H1 (cell line): Measurements from ENCODE around the gene OGG1. TPM values are rescaled to one million over a fixed set of nuclear protein-coding genes. Genes with fewer than 3 reads are reported as not detected.

ENCODE experiments used
- CTCF ChIA-PET: fragments of 300-600 bp; sonication (Branson Sonifier 250); formaldehyde crosslinking; loops from one replicate; lab custom pipeline; 2021; ENCODE audit not compliant: partially characterized antibody; lab: Charles Lee
- POLR2A ChIA-PET: fragments of 300-600 bp; sonication (Branson Sonifier 250); formaldehyde crosslinking; loops from one replicate; lab custom pipeline; 2021; ENCODE audit warnings: inconsistent platforms; ENCODE audit not compliant: partially characterized antibody; lab: Charles Lee
- DNase-seq, 2 experiments: peaks; one replicate each; pipeline versions ENCODE4 v3.0.0 to v3.0.0-alpha.2; 2010 to 2022; ENCODE audit warnings: low spot score in 2 of 2, low read depth in 1 of 2, mixed read lengths in 1 of 2
- FAIRE-seq: peaks from 2 replicates; lab custom pipeline; 2011; peaks lifted over from hg19 to GRCh38; lab: Jason Lieb, UNC
- H2AFZ ChIP-seq: 2 replicates; pipeline ENCODE4 v1.8.1; 2012; ENCODE audit warnings: low read length, inconsistent platforms
- H2AK5ac ChIP-seq: 2 replicates; pipeline ENCODE4 v1.6.1; 2013; ENCODE audit warnings: low read depth, low read length
- H2BK120ac ChIP-seq: replicated peaks from 2 replicates; pipeline ENCODE3; 2013; ENCODE audit warnings: low read depth, low read length, inconsistent platforms
- H2BK12ac ChIP-seq: 2 replicates; pipeline ENCODE4 v1.6.1; 2013; ENCODE audit warnings: low read depth, low read length
- H2BK15ac ChIP-seq: 2 replicates; pipeline ENCODE4 v1.6.1; 2013; ENCODE audit warnings: low read length
- H2BK20ac ChIP-seq: 2 replicates; pipeline ENCODE4 v1.6.1; 2013; ENCODE audit warnings: low read length
- H2BK5ac ChIP-seq: 2 replicates; pipeline ENCODE4 v1.6.1; 2013; ENCODE audit warnings: low read depth, low read length
- H3K14ac ChIP-seq: 2 replicates; pipeline ENCODE4 v1.6.1; 2013; ENCODE audit warnings: inconsistent platforms; ENCODE audit not compliant: insufficient read length
- H3K18ac ChIP-seq: 2 replicates; pipeline ENCODE4 v1.6.1; 2013; ENCODE audit warnings: low read length; ENCODE audit errors: extremely low read depth
- H3K23ac ChIP-seq: 2 replicates; pipeline ENCODE4 v1.6.1; 2013; ENCODE audit warnings: inconsistent platforms; ENCODE audit not compliant: insufficient read length
- H3K23me2 ChIP-seq: 2 replicates; pipeline ENCODE4 v1.6.1; 2013; ENCODE audit warnings: low read depth, low read length
- H3K27ac ChIP-seq: 2 replicates; pipeline ENCODE4 v1.6.1; 2011; ENCODE audit warnings: low read depth, low read length, inconsistent platforms
- H3K27me3 ChIP-seq, 4 experiments: replicated peaks in 1 of 4; 1 replicate in 1 of 4; 2 replicates in 3 of 4; pipeline versions ENCODE4 v1.6.1 to v1.8.1; 2011 to 2013; ENCODE audit warnings: low read length in 3 of 4, mild to moderate bottlenecking in 3 of 4, inconsistent platforms in 2 of 4, mixed read lengths in 2 of 4, moderate library complexity in 1 of 4; ENCODE audit not compliant: control insufficient read depth in 3 of 4, insufficient read depth in 3 of 4; ENCODE audit errors: extremely low read depth in 1 of 4
- H3K36me3 ChIP-seq, 4 experiments: 2 replicates each; pipeline versions ENCODE4 v1.6.1 to v1.8.1; 2011 to 2013; ENCODE audit warnings: mild to moderate bottlenecking in 4 of 4, low read length in 3 of 4, moderate library complexity in 2 of 4, control low read depth in 1 of 4, inconsistent platforms in 1 of 4; ENCODE audit not compliant: insufficient read depth in 4 of 4, control insufficient read depth in 2 of 4
- H3K4ac ChIP-seq: replicated peaks from 2 replicates; pipeline ENCODE3; 2013; ENCODE audit warnings: low read length, low read depth, mixed read lengths, inconsistent platforms; ENCODE audit not compliant: insufficient read length
- H3K4me1 ChIP-seq, 4 experiments: replicated peaks in 1 of 4; 1 replicate in 1 of 4; 2 replicates in 3 of 4; pipeline versions ENCODE4 v1.6.1 to v1.8.1; 2011 to 2013; ENCODE audit warnings: low read length in 3 of 4, inconsistent platforms in 2 of 4, mixed read lengths in 1 of 4; ENCODE audit not compliant: insufficient read depth in 4 of 4, control insufficient read depth in 3 of 4
- H3K4me2 ChIP-seq, 2 experiments: 2 replicates each; pipeline versions ENCODE4 v1.6.1 to v1.8.1; 2011 to 2013; ENCODE audit warnings: low read depth in 2 of 2, low read length in 2 of 2, control low read depth in 1 of 2, inconsistent platforms in 1 of 2, mild to moderate bottlenecking in 1 of 2; ENCODE audit not compliant: insufficient read depth in 1 of 2
- H3K4me3 ChIP-seq, 4 experiments: fragments of 200-600, 300-600 bp in 1 of 4; sonication (generic), shearing (Covaris generic), sonication (Bioruptor Twin) in 1 of 4; 2 replicates each; pipeline versions ENCODE4 v1.5.1 to v1.8.1; 2011 to 2016; ENCODE audit warnings: low read length in 4 of 4, low read depth in 3 of 4, control low read depth in 2 of 4, inconsistent platforms in 2 of 4, mild to moderate bottlenecking in 2 of 4, mixed read lengths in 1 of 4, moderate library complexity in 1 of 4; ENCODE audit not compliant: insufficient read depth in 2 of 4; ENCODE audit errors: extremely low read depth in 1 of 4
- H3K56ac ChIP-seq: replicated peaks from 2 replicates; pipeline ENCODE3; 2013; ENCODE audit warnings: low read depth, mild to moderate bottlenecking, mixed read lengths, low read length, inconsistent platforms; ENCODE audit not compliant: insufficient read length
- H3K79me1 ChIP-seq: 2 replicates; pipeline ENCODE4 v1.6.1; 2013; ENCODE audit warnings: low read depth, low read length, control low read depth
- H3K79me2 ChIP-seq, 2 experiments: 2 replicates each; pipeline versions ENCODE4 v1.6.1 to v1.8.1; 2012 to 2013; ENCODE audit warnings: low read length in 2 of 2, mild to moderate bottlenecking in 2 of 2, inconsistent platforms in 1 of 2; ENCODE audit not compliant: insufficient read depth in 2 of 2, control insufficient read depth in 1 of 2
- H3K9ac ChIP-seq, 4 experiments: replicated peaks in 1 of 4; 1 replicate in 1 of 4; 2 replicates in 3 of 4; pipeline versions ENCODE4 v1.6.1 to v1.8.1; 2011 to 2013; ENCODE audit warnings: low read depth in 3 of 4, low read length in 3 of 4, control low read depth in 2 of 4, mild to moderate bottlenecking in 2 of 4, moderate library complexity in 2 of 4, inconsistent platforms in 1 of 4; ENCODE audit errors: extremely low read depth in 1 of 4
- H3K9me3 ChIP-seq, 2 experiments: 2 replicates each; pipeline versions ENCODE4 v1.6.1 to v1.8.1; 2012 to 2013; ENCODE audit warnings: mild to moderate bottlenecking in 2 of 2, moderate library complexity in 2 of 2, control low read depth in 1 of 2, inconsistent platforms in 1 of 2, low read depth in 1 of 2, low read length in 1 of 2, mixed read lengths in 1 of 2; ENCODE audit not compliant: insufficient read depth in 2 of 2
- H4K20me1 ChIP-seq, 2 experiments: replicated peaks in 1 of 2; 2 replicates each; pipeline versions ENCODE3 to v1.8.1; 2011 to 2013; ENCODE audit warnings: inconsistent platforms in 2 of 2, low read length in 2 of 2, mild to moderate bottlenecking in 1 of 2; ENCODE audit not compliant: insufficient read depth in 2 of 2, control insufficient read depth in 1 of 2
- H4K5ac ChIP-seq: 2 replicates; pipeline ENCODE4 v1.6.1; 2013; ENCODE audit warnings: low read length, low read depth, mixed read lengths, inconsistent platforms; ENCODE audit not compliant: insufficient read length
- H4K8ac ChIP-seq: 2 replicates; pipeline ENCODE4 v1.8.0; 2013; ENCODE audit warnings: mild to moderate bottlenecking, moderate library complexity, low read length, inconsistent platforms; ENCODE audit not compliant: insufficient read depth; ENCODE audit errors: extremely low read depth
- H4K91ac ChIP-seq: replicated peaks from 2 replicates; pipeline ENCODE3; 2013; ENCODE audit warnings: low read length, mixed read lengths, inconsistent platforms; ENCODE audit not compliant: insufficient read length
- BACH1 ChIP-seq: IDR thresholded peaks from 2 replicates; pipeline ENCODE4 v1.6.1; 2012; ENCODE audit warnings: low read length, improper control_type of control experiment
- CEBPB ChIP-seq: IDR thresholded peaks from 2 replicates; pipeline ENCODE4 v1.6.1; 2012; ENCODE audit warnings: low read depth, low read length
- CHD1 ChIP-seq: IDR thresholded peaks from 2 replicates; pipeline ENCODE4 v1.6.1; 2012; ENCODE audit warnings: low read depth, low read length, improper control_type of control experiment
- KDM1A ChIP-seq: fragments of 200-600, 300-600 bp; sonication (generic); IDR thresholded peaks from 2 replicates; pipeline ENCODE4 v1.7.1; 2016; ENCODE audit warnings: mild to moderate bottlenecking, low read length, borderline replicate concordance
- NANOG ChIP-seq: IDR thresholded peaks from 2 replicates; pipeline ENCODE4 v1.6.1; 2011; ENCODE audit warnings: low read length, low read depth, mild to moderate bottlenecking, inconsistent platforms; ENCODE audit not compliant: insufficient read depth, poor library complexity, severe bottlenecking
- POU5F1 ChIP-seq: IDR thresholded peaks from 2 replicates; pipeline ENCODE4 v1.6.1; 2011; ENCODE audit warnings: low read depth, mild to moderate bottlenecking, low read length, moderate library complexity
- RNF2 ChIP-seq: fragments of 200-900, 300-1000 bp; sonication (generic); IDR thresholded peaks from 2 replicates; pipeline ENCODE4 v1.7.1; 2016; ENCODE audit warnings: borderline replicate concordance, low read depth, mild to moderate bottlenecking, antibody characterized with exemption, low read length; ENCODE audit not compliant: poor library complexity, severe bottlenecking; ENCODE audit errors: missing control alignments
- SAP30 ChIP-seq: fragments of 300-600 bp; sonication (generic); IDR thresholded peaks from 2 replicates; pipeline ENCODE4 v1.7.1; 2012; ENCODE audit warnings: low read length, moderate library complexity, mild to moderate bottlenecking, inconsistent platforms; ENCODE audit not compliant: insufficient read depth, insufficient replicate concordance
- WGBS, 2 experiments: shearing (Covaris generic) in 1 of 2; methylation state at CpG; one replicate each; pipeline versions ENCODE4 v1.1.6 to v1.1.7; 2013 to 2015; ENCODE audit warnings: low lambda C conversion rate in 2 of 2, mixed read lengths in 2 of 2, inconsistent platforms in 1 of 2, low coverage in 1 of 2, missing lambda C conversion rate in 1 of 2; ENCODE audit not compliant: insufficient replicate concordance in 2 of 2, insufficient coverage in 1 of 2, insufficient read length in 1 of 2; ENCODE audit errors: extremely low coverage in 1 of 2, missing lambda C conversion rate in 1 of 2; 5-methylcytosine and 5-hydroxymethylcytosine counted together
- polyA plus RNA-seq, 7 experiments: library from polyadenylated mRNA; depleted of rRNA in 3 of 7; stranded (reverse) in 5 of 7; unstranded in 2 of 7; fragments of >200 nt in 5 of 7; fragments of 200-250 nt in 2 of 7; gene quantifications; 1 replicate in 5 of 7; 2 replicates in 1 of 7; 4 replicates in 1 of 7; pipeline versions ENCODE4 v1.2.1 to v1.2.3, GENCODE V29; 2011 to 2013; ENCODE audit warnings: missing spikeins in 2 of 7, mixed read lengths in 2 of 7
- total RNA-seq: library from RNA; stranded (reverse); fragmentation: NEBNext Ultra II Directional; extraction: Animal tissue kit (Norgen Biotek cat#: 25700); gene quantifications from 2 replicates; pipeline ENCODE4 v1.2.1, GENCODE V29; 2021
- TF ChIP-seq, protein P1 (sequence below): IDR thresholded peaks from 2 replicates; pipeline ENCODE4 v1.6.1; 2012; ENCODE audit warnings: inconsistent platforms
- TF ChIP-seq, protein P2 (sequence below): IDR thresholded peaks from 2 replicates; pipeline ENCODE4 v1.6.1; 2011; ENCODE audit warnings: low read length, improper control_type of control experiment
- TF ChIP-seq, protein P3 (sequence below): IDR thresholded peaks from 2 replicates; pipeline ENCODE4 v1.6.1; 2012; ENCODE audit warnings: inconsistent platforms

OGG1 gene
- total and polyA plus RNA-seq, 2 of the 8 experiments (the other 6 are each of a cell fraction or from before 2014, with no cell fraction given), result 29.6 to 46.8 TPM

DNA sequence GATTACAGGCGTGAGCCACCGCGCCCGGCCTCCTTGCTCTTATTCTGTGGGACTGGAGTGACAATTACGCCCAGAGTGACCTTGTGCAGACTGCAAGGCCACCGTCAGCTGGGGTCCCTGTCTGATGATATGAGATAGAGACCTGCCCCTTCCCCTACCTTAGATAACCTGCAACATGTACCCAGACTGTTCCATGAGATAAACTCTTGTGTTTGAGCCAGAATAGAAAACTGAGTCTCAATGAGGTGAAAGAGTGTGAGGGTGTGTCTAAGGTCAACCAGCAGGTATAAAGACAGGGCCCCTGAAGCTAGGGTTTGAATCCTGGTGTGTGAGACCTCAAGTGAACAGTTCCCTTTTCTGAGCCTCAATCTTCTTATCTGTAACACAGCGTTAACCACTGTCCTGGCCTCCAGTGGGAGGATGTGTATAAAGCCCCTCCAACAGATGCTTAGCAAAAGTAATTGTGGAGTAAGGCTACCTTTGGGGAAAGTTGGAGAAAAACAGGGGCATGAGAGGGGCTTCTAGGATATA lies 36.5 kb downstream of the OGG1 start:
- H3K9me3 ChIP-seq, result no peaks in the 10 kb centered on the region
- H3K23ac ChIP-seq, result no peak overlapping the region
- H2BK15ac ChIP-seq, result no peak overlapping the region
- no peak overlapping the region for H2BK5ac ChIP-seq
- H3K79me2 ChIP-seq, result no peaks in the 10 kb centered on the region; a peak in 1 of 4 replicates
- H3K4me1 ChIP-seq, result no peaks in the 10 kb centered on the region
- ChIA-PET POLR2A (interaction anchor here (1.0 to 2.3 kb wide), 3 partner anchors 10 to 27 kb away, joined by 3 to 10 read pairs (median 3); no protein-coding TSS in a partner anchor), CTCF (interaction anchor here (0.8 to 1.8 kb wide), 7 partner anchors 10 to 160 kb away, joined by 3 to 9 read pairs (median 3); no protein-coding TSS in a partner anchor)
- no peak for DNase-seq
- H3K23me2 ChIP-seq, result no peaks in the 10 kb centered on the region
- FAIRE-seq, result no peak
- H2BK120ac ChIP-seq, result no peak overlapping the region
- no peak overlapping the region for H4K91ac ChIP-seq
- H2AK5ac ChIP-seq, result no peak overlapping the region
- no peak overlapping the region for H3K9ac ChIP-seq
- no peak overlapping the region for H2BK12ac ChIP-seq
- no peak overlapping the region for H3K56ac ChIP-seq
- peaks cover 0 to 1% of the 10 kb centered on the region in 2 experiments for H4K20me1 ChIP-seq
- 92% methylated on average over 7 of the region's 7 CpGs; no CpG with 5 or more reads in 1 of the 2 experiments for WGBS, 2 experiments
- no peak overlapping the region for H2AFZ ChIP-seq
- no peak overlapping the region for H3K4me2 ChIP-seq
- H3K36me3 ChIP-seq, result peaks cover 6 to 65% (median 35%) of the 10 kb centered on the region in 4 experiments
- no peaks in the 10 kb centered on the region for H3K79me1 ChIP-seq
- no peak overlapping the region for H3K18ac ChIP-seq
- H2BK20ac ChIP-seq, result no peak overlapping the region
- no peak overlapping the region for H4K5ac ChIP-seq
- H4K8ac ChIP-seq, result no peak overlapping the region
- H3K27ac ChIP-seq, result no peak overlapping the region
- no peak overlapping the region for H3K4me3 ChIP-seq
- H3K4ac ChIP-seq, result no peak overlapping the region
- no peak overlapping the region for H3K14ac ChIP-seq
- no peaks in the 10 kb centered on the region for H3K27me3 ChIP-seq
- no peak for TF ChIP-seq CEBPB
- TF ChIP-seq, protein P1, sequence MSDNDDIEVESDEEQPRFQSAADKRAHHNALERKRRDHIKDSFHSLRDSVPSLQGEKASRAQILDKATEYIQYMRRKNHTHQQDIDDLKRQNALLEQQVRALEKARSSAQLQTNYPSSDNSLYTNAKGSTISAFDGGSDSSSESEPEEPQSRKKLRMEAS, result no peak
- TF ChIP-seq NANOG, result no peak
- TF ChIP-seq, protein P2, sequence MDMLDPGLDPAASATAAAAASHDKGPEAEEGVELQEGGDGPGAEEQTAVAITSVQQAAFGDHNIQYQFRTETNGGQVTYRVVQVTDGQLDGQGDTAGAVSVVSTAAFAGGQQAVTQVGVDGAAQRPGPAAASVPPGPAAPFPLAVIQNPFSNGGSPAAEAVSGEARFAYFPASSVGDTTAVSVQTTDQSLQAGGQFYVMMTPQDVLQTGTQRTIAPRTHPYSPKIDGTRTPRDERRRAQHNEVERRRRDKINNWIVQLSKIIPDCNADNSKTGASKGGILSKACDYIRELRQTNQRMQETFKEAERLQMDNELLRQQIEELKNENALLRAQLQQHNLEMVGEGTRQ, result no peak
- no peak for TF ChIP-seq BACH1
- TF ChIP-seq, protein P3, sequence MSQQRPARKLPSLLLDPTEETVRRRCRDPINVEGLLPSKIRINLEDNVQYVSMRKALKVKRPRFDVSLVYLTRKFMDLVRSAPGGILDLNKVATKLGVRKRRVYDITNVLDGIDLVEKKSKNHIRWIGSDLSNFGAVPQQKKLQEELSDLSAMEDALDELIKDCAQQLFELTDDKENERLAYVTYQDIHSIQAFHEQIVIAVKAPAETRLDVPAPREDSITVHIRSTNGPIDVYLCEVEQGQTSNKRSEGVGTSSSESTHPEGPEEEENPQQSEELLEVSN, result no peak
- no peak for TF ChIP-seq SAP30
- no peak for TF ChIP-seq KDM1A
- TF ChIP-seq POU5F1, result no peak
- TF ChIP-seq RNF2, result no peak
- TF ChIP-seq CHD1, result no peak
